Stimulated activated effector memory CD8-positive, alpha-beta T cell treated with anti-CD3 and anti-CD28 coated beads, Interleukin-12 subunit alpha, Interleukin-12 subunit beta, amount 100 ng/mL, for 72 hours (primary cell): ENCODE data around the gene CEP20.

Experiments
- ATAC-seq: fragments of 150-1000 bp; cut with Tn5 transposase; 2 replicates; pipeline ENCODE4 v1.10.0; 2021
- DNase-seq, 2 donors: peaks; one replicate each; pipeline ENCODE4 v3.0.0; 2021 to 2022; ENCODE audit warnings: low spot score in 2 of 2
- H3K27ac Mint-ChIP-seq: one replicate; pipeline ENCODE4 v1.8.0; 2022; ENCODE audit warnings: mild to moderate bottlenecking, mixed read lengths
- H3K36me3 Mint-ChIP-seq: one replicate; pipeline ENCODE4 v1.8.0; 2022; ENCODE audit warnings: mild to moderate bottlenecking, mixed read lengths
- H3K4me1 Mint-ChIP-seq: one replicate; pipeline ENCODE4 v1.8.0; 2022; ENCODE audit warnings: mixed read lengths
- H3K4me3 Mint-ChIP-seq: one replicate; pipeline ENCODE4 v1.8.0; 2022; ENCODE audit warnings: mild to moderate bottlenecking, mixed read lengths
- H3K9me3 Mint-ChIP-seq: one replicate; pipeline ENCODE4 v1.8.0; 2022; ENCODE audit warnings: mixed read lengths

CEP20 gene

DNA sequence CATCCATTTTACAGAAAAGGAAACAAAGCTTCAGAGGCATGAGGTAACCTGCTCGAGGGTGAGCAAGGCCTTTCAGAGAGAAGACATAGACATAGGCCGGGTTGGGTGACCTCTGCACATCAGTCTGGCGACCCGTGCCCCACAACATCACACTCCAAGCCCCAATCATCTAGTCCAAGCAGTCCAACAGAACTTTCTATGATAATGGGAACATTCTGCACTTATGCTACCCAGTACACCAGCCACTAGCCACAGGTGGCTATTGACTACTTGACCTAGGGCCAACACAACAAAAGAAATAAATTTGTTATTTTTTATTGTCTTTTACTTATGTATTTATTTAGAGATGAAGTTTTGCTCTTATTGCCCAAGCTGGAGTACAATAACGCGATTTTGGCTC lies 52.3 kb downstream of the CEP20 start:
- DNase-seq (no peak), ATAC-seq (no peak)
- Mint-ChIP-seq H3K9me3 (no peaks in the 10 kb centered on the region), H3K4me1 (peaks cover 10% of the 10 kb centered on the region), H3K4me3 (no peak overlapping the region), H3K27ac (no peak overlapping the region), H3K36me3 (no peaks in the 10 kb centered on the region)

DNA sequence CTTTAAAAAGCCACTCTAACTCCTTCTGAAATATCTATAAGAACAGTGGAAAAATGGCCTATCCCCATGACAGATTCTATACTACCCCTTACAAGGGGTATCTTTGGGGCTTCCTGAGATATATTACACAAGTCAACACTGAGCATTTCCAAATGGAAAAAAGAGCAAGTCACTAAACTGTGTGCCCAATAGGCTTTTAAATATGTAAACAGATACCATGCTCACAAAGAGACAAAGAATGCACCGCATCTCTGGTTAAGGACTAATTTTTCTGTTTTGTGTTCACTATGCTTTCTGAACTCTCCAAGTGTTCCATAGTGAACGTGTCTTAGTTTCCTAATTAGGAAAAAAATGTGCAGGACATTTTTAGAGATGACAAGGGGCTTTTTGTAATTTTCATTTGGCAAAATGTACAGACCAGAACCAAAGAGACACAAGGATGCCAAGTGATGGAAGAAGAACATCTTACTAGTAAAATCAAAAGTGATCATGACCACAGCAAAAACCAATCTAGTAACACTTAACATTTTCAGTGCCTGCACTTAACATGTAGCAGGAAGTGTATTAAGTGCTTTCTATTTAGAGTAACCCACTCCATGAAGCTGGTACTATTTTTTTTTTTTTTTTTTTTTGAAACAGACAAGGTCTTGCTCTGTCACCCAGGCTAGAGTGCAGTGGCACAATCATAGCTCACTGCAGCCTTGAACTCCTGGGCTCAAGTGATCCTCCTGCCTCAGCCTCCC lies 53.1 kb downstream of the CEP20 start:
- DNase-seq, result no peak
- Mint-ChIP-seq H3K36me3 (no peaks in the 10 kb centered on the region), H3K9me3 (no peaks in the 10 kb centered on the region), H3K4me1 (peaks cover 10% of the 10 kb centered on the region), H3K4me3 (no peak overlapping the region), H3K27ac (no peak overlapping the region)
- ATAC-seq, result peak; percentile 89

DNA sequence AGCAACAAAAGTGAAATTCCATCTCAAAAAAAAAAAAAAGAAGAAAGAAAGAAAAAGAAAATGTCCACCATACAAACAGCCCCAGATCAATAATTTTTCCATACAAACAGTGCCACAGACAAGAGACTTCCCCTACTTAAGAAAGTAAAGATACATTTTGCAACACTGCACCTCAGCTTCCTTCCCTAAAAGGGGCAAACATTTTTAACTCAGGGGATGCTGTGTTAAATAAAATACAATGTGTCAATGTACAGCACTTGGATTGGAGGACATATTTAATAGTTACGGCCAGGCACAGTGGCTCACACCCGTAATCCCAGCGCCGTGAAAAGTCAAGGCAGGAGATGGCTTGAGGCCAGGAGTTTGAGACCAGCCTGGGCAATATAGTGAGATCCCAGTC lies 53.9 kb downstream of the CEP20 start:
- Mint-ChIP-seq H3K4me3 (no peak overlapping the region), H3K27ac (no peak overlapping the region), H3K36me3 (no peaks in the 10 kb centered on the region), H3K9me3 (no peaks in the 10 kb centered on the region), H3K4me1 (peaks cover 10% of the 10 kb centered on the region)
- DNase-seq, result no peak
- no peak for ATAC-seq

DNA sequence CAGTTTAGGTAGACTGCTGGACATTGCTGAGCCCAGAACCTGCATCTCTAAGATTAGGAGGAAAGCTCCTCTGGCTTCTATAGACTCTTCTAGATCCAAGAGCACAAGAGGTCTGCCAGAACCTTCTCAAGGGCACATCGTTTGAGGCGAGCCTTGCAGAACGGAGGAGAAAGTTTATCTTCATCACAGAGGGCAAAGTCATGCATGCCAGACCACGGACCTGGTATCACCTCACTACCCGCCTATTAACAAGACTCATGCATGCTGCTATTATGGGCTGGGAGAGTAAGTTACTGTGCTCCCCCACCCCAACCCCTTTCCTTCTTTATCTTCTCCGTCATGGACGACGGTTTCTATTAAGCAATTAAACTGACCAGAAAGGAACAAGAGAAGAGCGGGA lies 54.9 kb downstream of the CEP20 start:
- Mint-ChIP-seq H3K4me1 (peaks cover 10% of the 10 kb centered on the region), H3K27ac (no peak overlapping the region), H3K36me3 (no peaks in the 10 kb centered on the region), H3K9me3 (no peaks in the 10 kb centered on the region), H3K4me3 (no peak overlapping the region)
- no peak for ATAC-seq
- DNase-seq, result no peak

- Mint-ChIP-seq H3K36me3 (no peaks in the 10 kb centered on the region), H3K9me3 (no peaks in the 10 kb centered on the region), H3K4me1 (peaks cover 10% of the 10 kb centered on the region), H3K27ac (no peak overlapping the region), H3K4me3 (no peak overlapping the region)
- no peak for ATAC-seq
- DNase-seq, result no peak
These were observed 56.2 kb downstream of the CEP20 start for GRCh38 chr16:15832241-15832640.

- no peaks in the 10 kb centered on the region for H3K36me3 Mint-ChIP-seq
- no peak overlapping the region for H3K4me3 Mint-ChIP-seq
- ATAC-seq, result no peak
- no peaks in the 10 kb centered on the region for H3K9me3 Mint-ChIP-seq
- no peak for DNase-seq
- no peak overlapping the region for H3K27ac Mint-ChIP-seq
- H3K4me1 Mint-ChIP-seq, result peaks cover 9% of the 10 kb centered on the region
These were observed 57.5 kb downstream of the CEP20 start for GRCh38 chr16:15830832-15831451.

- no peak for ATAC-seq
- H3K27ac Mint-ChIP-seq, result no peak overlapping the region
These were observed 58.9 kb downstream of the CEP20 start for GRCh38 chr16:15829460-15829859.

DNA sequence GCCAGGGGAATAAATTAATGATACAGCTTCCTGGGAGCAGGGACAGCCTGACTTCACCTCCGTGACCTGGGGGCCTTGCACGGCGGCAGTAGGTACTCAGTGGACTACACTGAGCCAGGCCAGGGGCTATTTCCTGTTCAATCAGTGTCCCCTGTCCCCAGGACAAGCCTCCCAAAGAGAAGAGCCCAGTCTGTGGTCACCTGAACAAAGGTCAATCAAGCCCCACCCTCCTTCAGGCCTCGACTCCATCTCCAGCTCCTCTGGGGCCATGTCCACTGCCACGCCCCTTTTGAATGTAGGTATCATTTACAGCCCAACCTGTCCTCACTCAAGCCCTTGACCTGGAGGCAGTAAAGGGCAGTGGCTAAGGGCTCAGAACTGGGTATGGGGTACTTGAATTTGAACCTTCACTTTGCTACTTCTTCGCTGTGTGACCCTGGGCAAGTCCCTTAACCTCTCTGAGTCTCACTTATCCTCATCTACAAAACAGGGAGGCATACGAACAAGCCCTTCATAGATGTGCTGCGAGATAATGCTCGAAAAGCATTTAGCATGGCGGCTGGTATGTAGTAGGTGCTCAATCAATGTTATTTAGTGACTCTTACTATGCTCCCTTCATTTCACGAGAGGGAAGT lies 60.6 kb downstream of the CEP20 start:
- Mint-ChIP-seq H3K36me3 (no peaks in the 10 kb centered on the region), H3K4me1 (no peaks in the 10 kb centered on the region), H3K4me3 (no peak overlapping the region), H3K27ac (no peak overlapping the region), H3K9me3 (no peaks in the 10 kb centered on the region)
- DNase-seq, result no peak
- no peak for ATAC-seq

More at GRCh38 chr16:15829460-15829859, 58.9 kb downstream of the CEP20 start:
- no peak for DNase-seq
- Mint-ChIP-seq H3K4me3 (no peak overlapping the region), H3K36me3 (no peaks in the 10 kb centered on the region), H3K9me3 (no peaks in the 10 kb centered on the region), H3K4me1 (no peaks in the 10 kb centered on the region)

- Mint-ChIP-seq H3K4me3 (no peak overlapping the region), H3K4me1 (no peaks in the 10 kb centered on the region), H3K36me3 (no peaks in the 10 kb centered on the region), H3K27ac (no peak overlapping the region), H3K9me3 (no peaks in the 10 kb centered on the region)
- DNase-seq (no peak), ATAC-seq (no peak)
These were observed 61.1 kb downstream of the CEP20 start for GRCh38 chr16:15827299-15827698.

DNA sequence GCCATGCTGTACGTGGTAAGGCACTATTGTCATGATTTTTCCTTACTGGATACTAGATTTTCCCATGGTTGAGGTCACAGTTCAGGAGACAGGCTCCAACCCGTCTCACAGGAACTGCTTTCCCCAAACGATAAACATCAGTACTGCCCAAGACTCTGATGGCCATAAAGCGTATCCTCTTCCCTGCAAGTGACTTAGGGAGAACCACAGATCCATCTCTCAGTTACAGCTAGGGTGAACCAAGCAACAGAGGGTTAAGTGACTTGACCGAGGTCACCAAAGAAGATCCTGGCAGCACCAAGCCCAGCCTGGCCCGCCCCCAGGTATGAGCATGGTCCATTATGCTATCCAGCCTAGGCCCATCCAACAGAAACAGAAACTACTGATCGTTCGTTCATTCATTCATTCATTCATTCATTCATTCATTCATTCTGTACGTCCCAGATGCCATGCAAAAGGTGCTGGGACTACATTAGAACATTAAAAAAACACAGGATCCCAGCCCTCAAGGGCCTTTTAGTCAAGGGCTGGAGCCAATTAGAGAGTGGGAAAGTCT lies 62.6 kb downstream of the CEP20 start:
- H3K4me3 Mint-ChIP-seq, result no peak overlapping the region
- H3K36me3 Mint-ChIP-seq, result no peaks in the 10 kb centered on the region
- no peaks in the 10 kb centered on the region for H3K4me1 Mint-ChIP-seq
- H3K27ac Mint-ChIP-seq, result no peak overlapping the region
- H3K9me3 Mint-ChIP-seq, result no peaks in the 10 kb centered on the region
- DNase-seq (no peak), ATAC-seq (no peak)

- ATAC-seq, result no peak
- no peak overlapping the region for H3K4me3 Mint-ChIP-seq
- H3K9me3 Mint-ChIP-seq, result no peaks in the 10 kb centered on the region
- no peaks in the 10 kb centered on the region for H3K36me3 Mint-ChIP-seq
- DNase-seq, result no peak
- no peaks in the 10 kb centered on the region for H3K4me1 Mint-ChIP-seq
- no peak overlapping the region for H3K27ac Mint-ChIP-seq
These were observed 65.4 kb downstream of the CEP20 start for GRCh38 chr16:15822957-15823356.

DNA sequence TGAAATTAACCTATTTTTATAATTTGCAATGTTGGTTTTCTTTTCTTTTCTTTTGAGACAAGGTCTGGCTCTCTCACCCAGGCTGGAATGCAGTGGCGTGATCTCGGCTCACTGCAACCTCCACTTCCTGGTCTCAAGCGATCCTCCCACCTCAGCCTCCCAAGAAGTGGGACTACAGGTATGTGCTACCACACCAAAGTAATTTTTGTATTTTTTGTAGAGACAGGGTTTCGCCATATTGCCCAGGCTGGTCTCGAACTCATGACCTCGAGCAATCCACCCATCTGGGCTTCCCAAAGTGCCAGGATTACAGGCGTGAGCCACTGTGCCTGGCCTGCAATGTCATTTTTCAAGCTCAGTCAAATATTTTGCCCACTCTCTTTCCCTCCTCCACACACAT lies 67.6 kb downstream of the CEP20 start:
- Mint-ChIP-seq H3K36me3 (no peaks in the 10 kb centered on the region), H3K9me3 (peaks cover 5% of the 10 kb centered on the region), H3K4me1 (no peaks in the 10 kb centered on the region), H3K4me3 (no peak overlapping the region), H3K27ac (no peak overlapping the region)
- DNase-seq (no peak), ATAC-seq (no peak)

DNA sequence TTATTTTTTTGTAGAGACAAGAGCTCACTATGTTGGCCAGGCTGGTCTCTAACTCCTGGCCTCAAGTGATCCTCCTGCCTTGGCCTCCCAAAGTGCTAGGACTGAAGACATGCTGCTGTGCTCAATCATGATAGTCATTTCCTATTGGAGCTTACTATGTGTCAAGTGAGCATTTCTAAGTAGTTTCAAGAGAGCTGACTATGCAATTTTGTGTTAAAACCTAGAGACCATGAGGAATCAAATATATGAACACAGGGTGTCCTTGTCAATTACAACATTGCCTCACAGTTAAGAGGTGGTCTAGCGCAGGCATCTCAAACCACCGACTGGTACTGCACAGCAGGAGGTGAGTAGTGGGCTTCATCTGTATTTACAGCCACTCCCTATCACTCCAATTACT lies 69.4 kb downstream of the CEP20 start:
- H3K4me3 Mint-ChIP-seq, result no peak overlapping the region
- H3K9me3 Mint-ChIP-seq, result peaks cover 9% of the 10 kb centered on the region
- DNase-seq (no peak), ATAC-seq (no peak)
- no peak overlapping the region for H3K27ac Mint-ChIP-seq
- H3K36me3 Mint-ChIP-seq, result peaks cover 1% of the 10 kb centered on the region
- H3K4me1 Mint-ChIP-seq, result no peaks in the 10 kb centered on the region

DNA sequence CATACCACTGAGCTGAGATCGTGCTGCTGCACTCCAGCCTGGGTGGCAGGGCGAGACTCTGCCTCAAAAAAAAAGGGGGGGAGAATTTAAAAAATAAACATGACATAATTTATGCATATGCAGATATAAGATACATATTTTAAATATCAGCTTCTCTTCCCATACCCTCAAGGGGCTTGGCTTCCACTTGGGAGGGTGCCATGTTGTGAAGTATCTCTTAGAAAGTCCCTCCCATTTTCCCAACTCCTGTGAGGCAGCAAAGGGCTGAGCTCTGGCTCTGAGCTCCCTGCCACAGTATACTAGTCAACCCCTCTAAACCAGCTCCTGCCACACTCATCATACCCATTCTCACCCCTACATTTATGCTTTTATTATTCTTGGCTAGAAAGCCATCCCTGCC lies 71.0 kb downstream of the CEP20 start:
- no peak overlapping the region for H3K27ac Mint-ChIP-seq
- peaks cover 9% of the 10 kb centered on the region for H3K9me3 Mint-ChIP-seq
- peaks cover 5% of the 10 kb centered on the region for H3K36me3 Mint-ChIP-seq
- ATAC-seq (no peak), DNase-seq (no peak)
- H3K4me3 Mint-ChIP-seq, result no peak overlapping the region
- no peaks in the 10 kb centered on the region for H3K4me1 Mint-ChIP-seq

DNA sequence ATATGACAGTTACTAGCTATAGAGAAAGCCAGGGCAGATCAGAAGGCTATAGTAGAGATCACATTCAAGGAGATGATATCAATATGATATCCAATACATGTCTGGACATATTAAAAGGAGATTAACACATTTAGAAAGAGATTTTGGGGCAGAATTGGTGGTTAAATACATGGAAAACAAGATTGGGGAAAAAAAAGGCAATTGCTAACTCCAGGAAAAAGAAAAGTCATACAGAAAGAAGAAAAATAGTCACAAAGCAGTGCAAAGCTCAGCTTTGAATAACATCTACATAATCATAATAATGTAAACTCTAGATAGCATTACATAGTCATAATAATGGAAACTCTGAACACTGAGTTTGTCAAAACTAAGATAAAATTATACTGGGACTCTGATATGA lies 72.2 kb downstream of the CEP20 start:
- Mint-ChIP-seq H3K4me1 (no peaks in the 10 kb centered on the region), H3K36me3 (peaks cover 5% of the 10 kb centered on the region), H3K27ac (no peak overlapping the region), H3K4me3 (no peak overlapping the region), H3K9me3 (peaks cover 9% of the 10 kb centered on the region)
- ATAC-seq, result no peak
- DNase-seq, result no peak
